Measurements from ENCODE around the gene RUSC1. TPM values are rescaled to one million over a fixed set of nuclear protein-coding genes. Genes with fewer than 3 reads are reported as not detected.

The RUSC1 gene
- total RNA-seq, 1 experiment from 2014 or later, result 42.2 TPM

GRCh38 chr1:155329980-155330598, 9.4 kb downstream of the RUSC1 start:
- CTCF ChIA-PET, result no interaction called here
- Histone ChIP-seq H3K9me3 (ENCODE audit: low read depth, low read length, poor library complexity, severe bottlenecking) (no peaks in the 10 kb centered on the region), H3K4me3 (ENCODE audit: low read depth, low read length, poor library complexity, severe bottlenecking) (no peak overlapping the region), H3K27ac (ENCODE audit: low read depth, low read length, poor library complexity, severe bottlenecking) (no peak overlapping the region), H3K36me3 (ENCODE audit: insufficient read depth, low read length, poor library complexity, severe bottlenecking) (peaks cover 20% of the 10 kb centered on the region), H3K27me3 (replicated peaks; ENCODE audit: insufficient read depth, low read depth, low read length, poor library complexity) (no peaks in the 10 kb centered on the region), H3K4me1 (ENCODE audit: insufficient read depth, low read length, poor library complexity, severe bottlenecking) (peaks cover 6% of the 10 kb centered on the region)
- no peak for DNase-seq (ENCODE audit: low spot score)
- no peak for TF ChIP-seq CTCF (conservative IDR thresholded peaks at IDR 0.05; ENCODE audit: low read depth, low read length)
- no peak for TF ChIP-seq EZH2 (IDR thresholded peaks at IDR 0.05; ENCODE audit: borderline replicate concordance, low read depth, low read length, poor library complexity, severe bottlenecking)
- intact Hi-C loops (cut with micrococcal nuclease; ENCODE audit: unreplicated experiment), result loop anchor here (5.0 to 10.0 kb wide), 4 partner anchors 155 to 265 kb away; partner anchors contain the start of genes ASH1L, KRTCAP2 and TRIM46
- POLR2A ChIA-PET (ENCODE audit: low non-redundant PET), result no interaction called here
- BruUV-seq (replicated peaks), result no TSS peak

- Histone ChIP-seq H3K36me3 (ENCODE audit: insufficient read depth, low read length, poor library complexity, severe bottlenecking) (peaks cover 54% of the 10 kb centered on the region), H3K4me3 (ENCODE audit: low read depth, low read length, poor library complexity, severe bottlenecking) (no peak overlapping the region), H3K27me3 (replicated peaks; ENCODE audit: insufficient read depth, low read depth, low read length, poor library complexity) (no peaks in the 10 kb centered on the region), H3K4me1 (ENCODE audit: insufficient read depth, low read length, poor library complexity, severe bottlenecking) (no peaks in the 10 kb centered on the region), H3K9me3 (ENCODE audit: low read depth, low read length, poor library complexity, severe bottlenecking) (no peaks in the 10 kb centered on the region), H3K27ac (ENCODE audit: low read depth, low read length, poor library complexity, severe bottlenecking) (no peak overlapping the region)
- CTCF ChIA-PET, result no interaction called here
- BruUV-seq (replicated peaks), result no TSS peak
- TF ChIP-seq CTCF (conservative IDR thresholded peaks at IDR 0.05; ENCODE audit: low read depth, low read length) (no peak), EZH2 (IDR thresholded peaks at IDR 0.05; ENCODE audit: borderline replicate concordance, low read depth, low read length, poor library complexity, severe bottlenecking) (no peak)
- intact Hi-C loops (cut with micrococcal nuclease; ENCODE audit: unreplicated experiment), result no loop called here
- POLR2A ChIA-PET (ENCODE audit: low non-redundant PET), result interaction anchor here (0.7 to 0.8 kb wide), 2 partner anchors 10 to 22 kb away, joined by 4 to 5 read pairs; no protein-coding TSS in a partner anchor
- DNase-seq (ENCODE audit: low spot score), result no peak
Observed at GRCh38 chr1:155334962-155335361, 14.3 kb downstream of the RUSC1 start.

GRCh38 chr1:155339515-155340097, 18.9 kb downstream of the RUSC1 start:
- H3K4me3 ChIP-seq (ENCODE audit: low read depth, low read length, poor library complexity, severe bottlenecking), result no peak overlapping the region
- ChIA-PET POLR2A (ENCODE audit: low non-redundant PET) (no interaction called here), CTCF (no interaction called here)
- H3K27ac ChIP-seq (ENCODE audit: low read depth, low read length, poor library complexity, severe bottlenecking), result no peak overlapping the region
- TF ChIP-seq EZH2 (IDR thresholded peaks at IDR 0.05; ENCODE audit: borderline replicate concordance, low read depth, low read length, poor library complexity, severe bottlenecking), result no peak
- no peak for TF ChIP-seq CTCF (conservative IDR thresholded peaks at IDR 0.05; ENCODE audit: low read depth, low read length)
- DNase-seq (ENCODE audit: low spot score), result no peak
- no peaks in the 10 kb centered on the region for H3K4me1 ChIP-seq (ENCODE audit: insufficient read depth, low read length, poor library complexity, severe bottlenecking)
- intact Hi-C loops (cut with micrococcal nuclease; ENCODE audit: unreplicated experiment), result no loop called here
- no peaks in the 10 kb centered on the region for H3K27me3 ChIP-seq (replicated peaks; ENCODE audit: insufficient read depth, low read depth, low read length, poor library complexity)
- no peaks in the 10 kb centered on the region for H3K9me3 ChIP-seq (ENCODE audit: low read depth, low read length, poor library complexity, severe bottlenecking)
- H3K36me3 ChIP-seq (ENCODE audit: insufficient read depth, low read length, poor library complexity, severe bottlenecking), result peaks cover 82% of the 10 kb centered on the region
- no TSS peak for BruUV-seq (replicated peaks)

Measured in A673 (cell line).